Neural progenitor cell (in vitro differentiated cells): ENCODE results near the gene HUNK. TPM values are rescaled to one million over a fixed set of nuclear protein-coding genes. Genes with fewer than 3 reads are reported as not detected.
A peak's percentile ranks its signal among the peaks of the same experiment; 100 is the strongest.

Source experiments
- DNase-seq: peaks from one replicate; pipeline ENCODE4 v3.0.0-alpha.2; 2016; ENCODE audit warnings: low spot score
- H2AFZ ChIP-seq: fragments of 200-600 bp; sonication (generic); replicated peaks from 2 replicates; pipeline ENCODE4 v1.6.1; 2016; ENCODE audit warnings: antibody characterized with exemption
- H3F3A ChIP-seq: fragments of 200-600 bp; sonication (generic); 2 replicates; pipeline ENCODE4 v1.6.1; 2016; ENCODE audit warnings: antibody characterized with exemption, low read depth
- H3K27ac ChIP-seq: fragments of 200-600 bp; sonication (generic); 2 replicates; pipeline ENCODE4 v1.5.1; 2016; ENCODE audit warnings: mild to moderate bottlenecking
- H3K27me3 ChIP-seq: fragments of 200-600 bp; sonication (generic); 2 replicates; pipeline ENCODE4 v1.6.1; 2016; ENCODE audit warnings: mild to moderate bottlenecking, moderate library complexity
- H3K36me3 ChIP-seq: fragments of 200-600 bp; sonication (generic); 2 replicates; pipeline ENCODE4 v1.5.1; 2016
- H3K4me1 ChIP-seq: fragments of 200-600 bp; sonication (generic); 2 replicates; pipeline ENCODE4 v1.6.1; 2016; ENCODE audit warnings: mixed run types
- H3K4me2 ChIP-seq: fragments of 200-600 bp; sonication (generic); 2 replicates; pipeline ENCODE4 v1.6.1; 2016
- H3K4me3 ChIP-seq: fragments of 200-600 bp; sonication (generic); 2 replicates; pipeline ENCODE4 v1.5.1; 2016
- H3K79me2 ChIP-seq: fragments of 200-600 bp; sonication (generic); 2 replicates; pipeline ENCODE4 v1.6.1; 2016; ENCODE audit warnings: low read depth
- H3K9ac ChIP-seq: fragments of 200-600 bp; sonication (generic); 2 replicates; pipeline ENCODE4 v1.6.1; 2016
- H3K9me3 ChIP-seq: fragments of 200-600 bp; sonication (generic); 2 replicates; pipeline ENCODE4 v1.5.1; 2016; ENCODE audit warnings: low read depth
- H4K20me1 ChIP-seq: fragments of 200-600 bp; sonication (generic); 2 replicates; pipeline ENCODE4 v1.6.1; 2016; ENCODE audit warnings: low read depth
- H3K27ac Mint-ChIP-seq: 3 replicates; pipeline ENCODE4 v1.8.0; 2021; ENCODE audit warnings: mixed read lengths
- H3K27me3 Mint-ChIP-seq: 2 replicates; pipeline ENCODE4 v1.8.0; 2022; ENCODE audit warnings: low read depth, mild to moderate bottlenecking, inconsistent platforms, moderate library complexity, mixed read lengths; ENCODE audit not compliant: insufficient read depth
- H3K36me3 Mint-ChIP-seq: 3 replicates; pipeline ENCODE4 v1.8.0; 2021; ENCODE audit warnings: mixed read lengths
- H3K4me1 Mint-ChIP-seq: 3 replicates; pipeline ENCODE4 v1.8.0; 2021; ENCODE audit warnings: mixed read lengths
- H3K4me3 Mint-ChIP-seq: 3 replicates; pipeline ENCODE4 v1.8.0; 2021; ENCODE audit warnings: mild to moderate bottlenecking, moderate library complexity, mixed read lengths
- H3K9me3 Mint-ChIP-seq: 3 replicates; pipeline ENCODE4 v1.8.0; 2020; ENCODE audit warnings: mixed read lengths
- CTCF ChIP-seq: fragments of 200-600 bp; sonication (generic); IDR thresholded peaks from 2 replicates; pipeline ENCODE4 v1.5.1; 2017; ENCODE audit warnings: antibody characterized with exemption, mild to moderate bottlenecking
- EZH2 ChIP-seq: fragments of 200-600 bp; sonication (generic); IDR thresholded peaks from 2 replicates; pipeline ENCODE4 v1.6.1; 2017; ENCODE audit warnings: antibody characterized with exemption, mild to moderate bottlenecking, moderate library complexity
- EZH2phosphoT487 ChIP-seq: fragments of 200-600 bp; sonication (generic); IDR thresholded peaks from 2 replicates; pipeline ENCODE4 v1.6.1; 2017; ENCODE audit warnings: antibody characterized with exemption
- total RNA-seq: library from RNA; depleted of rRNA; stranded (reverse); fragments of >200 nt; gene quantifications from 2 replicates; pipeline ENCODE4 v1.2.3, GENCODE V29; 2015; ENCODE audit warnings: low replicate concordance

Gene HUNK
- total RNA-seq, 1 donor from 2014 or later = 4.7 TPM

- no peaks in the 10 kb centered on the region for H3K79me2 ChIP-seq
- no peak overlapping the region for H3K9ac ChIP-seq
- Mint-ChIP-seq H3K36me3 (peaks cover 33% of the 10 kb centered on the region), H3K27me3 (peaks cover 3% of the 10 kb centered on the region), H3K9me3 (no peaks in the 10 kb centered on the region), H3K4me1 (peaks cover 7% of the 10 kb centered on the region), H3K27ac (peak overlapping the region; percentile 55), H3K4me3 (no peak overlapping the region)
- H3K4me2 ChIP-seq = no peak overlapping the region
- no peaks in the 10 kb centered on the region for H3F3A ChIP-seq
- no peak overlapping the region for H2AFZ ChIP-seq
- no peak for DNase-seq
- TF ChIP-seq CTCF = no peak
- TF ChIP-seq EZH2 = no peak
- TF ChIP-seq EZH2phosphoT487 = no peak
- no peaks in the 10 kb centered on the region for H3K9me3 ChIP-seq
- no peak overlapping the region for H3K27ac ChIP-seq
- H3K27me3 ChIP-seq = no peaks in the 10 kb centered on the region
- H3K4me3 ChIP-seq = no peak overlapping the region
- H3K4me1 ChIP-seq = no peaks in the 10 kb centered on the region
- no peaks in the 10 kb centered on the region for H4K20me1 ChIP-seq
- no peaks in the 10 kb centered on the region for H3K36me3 ChIP-seq
Measured at GRCh38 chr21:31992391-31992790, 119.6 kb downstream of the HUNK start.

- H3K27ac Mint-ChIP-seq = no peak overlapping the region
- H3K36me3 Mint-ChIP-seq = peaks cover 44% of the 10 kb centered on the region
- no peak overlapping the region for H2AFZ ChIP-seq
- no peak overlapping the region for H3K4me3 Mint-ChIP-seq
- no peaks in the 10 kb centered on the region for H3K27me3 ChIP-seq
- H3K9ac ChIP-seq = no peak overlapping the region
- H4K20me1 ChIP-seq = no peaks in the 10 kb centered on the region
- H3K4me2 ChIP-seq = no peak overlapping the region
- peaks cover 7% of the 10 kb centered on the region for H3K4me1 Mint-ChIP-seq
- H3K27me3 Mint-ChIP-seq = peaks cover 3% of the 10 kb centered on the region
- no peaks in the 10 kb centered on the region for H3K4me1 ChIP-seq
- no peaks in the 10 kb centered on the region for H3K9me3 Mint-ChIP-seq
- H3F3A ChIP-seq = no peaks in the 10 kb centered on the region
- H3K27ac ChIP-seq = no peak overlapping the region
- H3K79me2 ChIP-seq = no peaks in the 10 kb centered on the region
- DNase-seq = no peak
- no peaks in the 10 kb centered on the region for H3K9me3 ChIP-seq
- no peak overlapping the region for H3K4me3 ChIP-seq
- no peak for TF ChIP-seq EZH2
- no peaks in the 10 kb centered on the region for H3K36me3 ChIP-seq
Measured at GRCh38 chr21:31993826-31994825, 121.3 kb downstream of the HUNK start.

- peaks cover 52% of the 10 kb centered on the region for H3K36me3 Mint-ChIP-seq
- no peaks in the 10 kb centered on the region for H3K4me1 ChIP-seq
- DNase-seq = no peak
- H3K4me2 ChIP-seq = no peak overlapping the region
- H3K27ac Mint-ChIP-seq = no peak overlapping the region
- no peaks in the 10 kb centered on the region for H4K20me1 ChIP-seq
- no peak overlapping the region for H3K4me3 Mint-ChIP-seq
- H3K27ac ChIP-seq = no peak overlapping the region
- H3K36me3 ChIP-seq = no peaks in the 10 kb centered on the region
- H3K9ac ChIP-seq = no peak overlapping the region
- H3K27me3 ChIP-seq = no peaks in the 10 kb centered on the region
- H3K27me3 Mint-ChIP-seq = no peaks in the 10 kb centered on the region
- no peak overlapping the region for H2AFZ ChIP-seq
- H3K79me2 ChIP-seq = no peaks in the 10 kb centered on the region
- no peak for TF ChIP-seq EZH2phosphoT487
- TF ChIP-seq CTCF = no peak
- TF ChIP-seq EZH2 = no peak
- no peak overlapping the region for H3K4me3 ChIP-seq
- no peaks in the 10 kb centered on the region for H3F3A ChIP-seq
- H3K4me1 Mint-ChIP-seq = peaks cover 16% of the 10 kb centered on the region
- no peaks in the 10 kb centered on the region for H3K9me3 ChIP-seq
- H3K9me3 Mint-ChIP-seq = no peaks in the 10 kb centered on the region
Measured at GRCh38 chr21:31997191-31997590, 124.4 kb downstream of the HUNK start.
